Naive thymus-derived CD8-positive, alpha-beta T cell (primary cell): ENCODE data around the gene PRKG1. TPM values are rescaled to one million over a fixed set of nuclear protein-coding genes. Genes with fewer than 3 reads are reported as not detected.

Source experiments
- ATAC-seq, 2 donors: fragments of 150-1000 bp; cut with Tn5 transposase in 1 of 2; sonication (Bioruptor Pico), chemical (Tn5 transposase) in 1 of 2; 1 replicate in 1 of 2; 2 replicates in 1 of 2; pipeline ENCODE4 v1.10.0; 2021; ENCODE audit warnings: mild to moderate bottlenecking in 2 of 2, moderate library complexity in 2 of 2
- POLR2A ChIA-PET: fragments of 350-600 bp; sonication (Branson Sonifier 250); formaldehyde crosslinking; loops from one replicate; lab custom pipeline; 2021; ENCODE audit warnings: antibody characterized with exemption; lab: Charles Lee
- DNase-seq, 10 donors: peaks; one replicate each; pipeline versions ENCODE4 v3.0.0 to v3.0.0-alpha.2; 2020 to 2022
- H3K27ac Mint-ChIP-seq, 10 donors: one replicate each; pipeline ENCODE4 v1.8.0; 2020 to 2022; ENCODE audit warnings: mild to moderate bottlenecking in 10 of 10, mixed read lengths in 10 of 10, moderate library complexity in 4 of 10, inconsistent platforms in 1 of 10
- H3K27me3 Mint-ChIP-seq, 5 donors: one replicate each; pipeline ENCODE4 v1.8.0; 2021 to 2022; ENCODE audit warnings: mixed read lengths in 5 of 5
- H3K36me3 Mint-ChIP-seq, 3 donors: one replicate each; pipeline ENCODE4 v1.8.0; 2020 to 2022; ENCODE audit warnings: mixed read lengths in 3 of 3, mild to moderate bottlenecking in 2 of 3, inconsistent platforms in 1 of 3
- H3K4me1 Mint-ChIP-seq, 4 donors: one replicate each; pipeline ENCODE4 v1.8.0; 2021 to 2022; ENCODE audit warnings: mixed read lengths in 4 of 4
- H3K4me3 Mint-ChIP-seq, 10 donors: one replicate each; pipeline ENCODE4 v1.8.0; 2020 to 2022; ENCODE audit warnings: mild to moderate bottlenecking in 10 of 10, mixed read lengths in 10 of 10, moderate library complexity in 6 of 10, inconsistent platforms in 1 of 10
- H3K9me3 Mint-ChIP-seq, 9 donors: one replicate each; pipeline ENCODE4 v1.8.0; 2020 to 2022; ENCODE audit warnings: mixed read lengths in 9 of 9, mild to moderate bottlenecking in 3 of 9, inconsistent platforms in 1 of 9, moderate library complexity in 1 of 9
- polyA plus RNA-seq, 3 donors: library from polyadenylated mRNA; unstranded; fragments of 300-500 nt; fragmentation: Illumina TruSeq; gene quantifications; one replicate each; pipeline ENCODE4 v1.2.3, GENCODE V29; 2021
- total RNA-seq, 8 experiments: library from RNA in 2 of 8; stranded (reverse) in 2 of 8; gene quantifications; one replicate each; pipeline ENCODE4 v1.2.3 and lab custom pipeline; 2021 to 2026

Gene PRKG1
- total and polyA plus RNA-seq, 5 experiments from 2014 or later = not detected

DNA sequence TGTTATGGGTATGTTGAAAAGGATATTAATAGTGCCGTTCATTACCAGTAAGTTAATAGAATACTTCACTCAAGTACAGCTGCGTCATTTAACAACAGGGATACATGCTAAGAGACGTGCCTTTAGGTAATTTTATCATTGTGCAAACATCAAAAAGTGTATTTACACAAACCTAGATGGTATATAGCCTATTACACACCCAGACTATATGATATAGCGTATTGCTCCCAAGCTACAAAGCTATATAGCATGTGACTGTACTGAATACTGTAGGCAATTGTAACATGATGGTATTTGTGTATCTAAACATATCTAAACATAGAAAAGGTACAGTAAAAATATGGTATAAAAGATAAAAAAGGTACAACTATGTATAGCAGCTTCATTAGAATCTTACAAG lies 11.1 kb upstream of the PRKG1 start:
- no peak for DNase-seq
- ATAC-seq = no peak
- POLR2A ChIA-PET = no interaction called here
- no peaks in the 10 kb centered on the region for H3K36me3 Mint-ChIP-seq
- peaks cover 0 to 4% (median 0%) of the 10 kb centered on the region in 9 donors for H3K9me3 Mint-ChIP-seq
- no peak overlapping the region for H3K4me3 Mint-ChIP-seq
- no peaks in the 10 kb centered on the region for H3K4me1 Mint-ChIP-seq
- peaks cover 0 to 3% (median 0%) of the 10 kb centered on the region in 5 donors for H3K27me3 Mint-ChIP-seq
- no peak overlapping the region for H3K27ac Mint-ChIP-seq

DNA sequence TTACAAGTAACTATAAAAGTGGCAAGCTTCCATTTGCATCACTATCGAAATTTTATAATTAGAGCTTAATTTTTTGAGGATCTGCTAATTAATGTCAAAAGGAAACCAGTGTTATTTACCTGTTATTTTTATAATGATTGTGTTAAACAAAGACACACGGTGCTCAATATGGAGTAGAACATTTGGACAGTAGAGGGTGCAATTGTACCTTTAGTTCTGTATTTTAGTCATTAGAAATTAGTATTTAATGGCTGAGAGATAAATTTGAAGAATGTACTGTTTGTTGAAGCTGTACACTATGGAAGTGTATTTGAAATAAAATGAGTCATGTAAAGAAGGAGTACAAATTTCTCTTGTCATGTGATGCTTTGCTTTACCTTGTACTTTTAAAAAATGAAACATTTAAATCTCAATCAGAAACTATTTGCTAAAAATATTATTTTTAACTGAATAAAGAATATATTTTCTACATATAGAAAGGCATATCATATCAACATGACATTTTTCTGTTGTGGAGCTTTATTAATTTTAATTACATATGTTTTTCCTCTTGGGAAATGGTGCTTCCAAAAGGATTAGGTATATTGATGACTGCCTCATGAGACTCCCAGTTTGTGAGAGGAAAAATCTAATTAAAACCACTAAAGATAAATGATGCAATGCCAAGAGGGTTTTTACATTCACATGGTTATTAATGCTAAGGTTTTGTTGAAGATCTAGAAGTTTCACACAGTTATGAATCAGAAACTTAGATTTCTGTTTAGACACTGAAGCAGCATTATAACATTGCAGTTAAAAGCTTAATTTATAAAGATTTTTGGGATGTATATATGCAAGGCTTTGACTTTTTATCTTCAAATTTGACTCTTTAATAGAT lies 10.4 kb upstream of the PRKG1 start:
- Mint-ChIP-seq H3K27ac (no peak overlapping the region), H3K4me1 (no peaks in the 10 kb centered on the region), H3K36me3 (no peaks in the 10 kb centered on the region), H3K4me3 (no peak overlapping the region), H3K27me3 (peaks cover 0 to 3% (median 0%) of the 10 kb centered on the region in 5 donors), H3K9me3 (no peaks in the 10 kb centered on the region)
- ATAC-seq (no peak), DNase-seq (no peak)
- POLR2A ChIA-PET = no interaction called here

DNA sequence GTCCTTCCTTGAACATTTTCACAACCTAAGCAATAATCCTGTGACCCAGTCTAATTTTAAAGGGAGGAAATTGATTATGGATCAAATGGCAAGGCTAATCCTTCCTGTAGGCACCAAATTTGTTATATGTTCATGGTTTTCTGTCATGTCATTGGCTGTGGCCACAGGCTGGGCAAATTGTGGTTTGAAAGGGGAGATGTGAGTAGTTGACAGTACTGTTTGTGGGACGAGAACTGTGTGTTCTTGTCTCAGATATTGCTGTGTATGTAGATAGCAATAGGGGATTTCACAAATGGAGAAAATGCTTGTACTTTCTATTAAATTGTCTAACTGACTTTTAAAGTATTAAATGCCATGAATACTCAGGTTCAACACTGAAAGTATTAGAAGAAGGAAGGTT lies 8.1 kb upstream of the PRKG1 start:
- no peak for ATAC-seq
- POLR2A ChIA-PET = no interaction called here
- H3K9me3 Mint-ChIP-seq = no peaks in the 10 kb centered on the region
- H3K27ac Mint-ChIP-seq = no peak overlapping the region
- no peaks in the 10 kb centered on the region for H3K36me3 Mint-ChIP-seq
- no peak overlapping the region for H3K4me3 Mint-ChIP-seq
- no peak for DNase-seq
- peaks cover 0 to 14% (median 2%) of the 10 kb centered on the region in 5 donors for H3K27me3 Mint-ChIP-seq
- no peaks in the 10 kb centered on the region for H3K4me1 Mint-ChIP-seq

- Mint-ChIP-seq H3K27ac (no peak overlapping the region), H3K4me1 (peaks cover 6 to 19% (median 14%) of the 10 kb centered on the region in 4 donors), H3K9me3 (peaks cover 0 to 2% (median 0%) of the 10 kb centered on the region in 9 donors), H3K36me3 (peaks cover 0 to 1% (median 0%) of the 10 kb centered on the region in 3 donors), H3K4me3 (no peak overlapping the region), H3K27me3 (peaks cover 23 to 59% (median 41%) of the 10 kb centered on the region in 5 donors)
- ATAC-seq (no peak), DNase-seq (no peak)
- POLR2A ChIA-PET = no interaction called here
These were observed 2.1 kb upstream of the PRKG1 start for GRCh38 chr10:51072210-51072609.

- H3K9me3 Mint-ChIP-seq = peaks cover 0 to 2% (median 0%) of the 10 kb centered on the region in 9 donors
These were observed 1.3 kb upstream of the PRKG1 start for GRCh38 chr10:51072921-51073434.

DNA sequence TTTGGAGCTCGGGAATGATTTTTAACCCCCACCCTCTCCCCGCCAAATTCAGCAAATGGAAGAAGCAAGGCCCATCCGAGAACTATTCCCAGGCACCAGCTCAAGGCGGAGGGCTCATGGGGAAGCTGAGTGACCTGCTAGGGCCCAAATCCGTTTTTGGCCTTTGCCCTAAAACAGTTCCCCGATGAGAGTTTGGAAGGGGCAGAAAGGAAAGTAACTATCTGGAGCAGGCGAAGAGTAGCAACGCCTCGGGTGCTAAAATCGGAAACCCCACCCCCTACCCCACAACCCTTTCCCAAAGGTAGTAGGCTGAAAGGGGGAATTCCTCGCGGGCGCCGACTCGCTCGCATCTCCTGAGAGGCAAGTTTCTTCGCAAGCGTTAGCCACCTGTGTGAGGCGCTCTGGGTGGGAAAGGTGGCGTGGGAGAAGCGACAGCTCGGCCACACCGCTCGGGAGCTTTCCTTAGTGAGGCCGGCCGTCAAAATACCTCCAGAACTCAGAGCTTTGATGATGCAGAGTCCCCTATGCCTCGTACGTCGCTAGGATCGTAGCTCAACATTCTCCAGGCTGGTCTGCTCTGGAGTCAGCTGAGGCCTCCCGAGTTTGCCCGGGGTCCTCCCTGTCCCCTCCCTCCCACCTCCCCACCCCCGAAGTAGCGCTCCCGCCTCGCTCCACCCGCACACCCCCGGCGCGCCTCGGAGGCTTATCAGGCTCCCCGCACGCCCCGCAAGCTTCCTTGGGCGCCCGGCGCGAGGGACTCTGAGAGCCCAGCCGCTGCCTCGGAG lies 642 bp upstream of the PRKG1 start:
- H3K27me3 Mint-ChIP-seq = peaks cover 23 to 60% (median 43%) of the 10 kb centered on the region in 5 donors
- DNase-seq (no peak), ATAC-seq (no peak)
- peaks cover 0 to 2% (median 0%) of the 10 kb centered on the region in 9 donors for H3K9me3 Mint-ChIP-seq
- H3K4me1 Mint-ChIP-seq = peaks cover 6 to 19% (median 14%) of the 10 kb centered on the region in 4 donors
- peak overlapping the region in 7 of 10 donors; percentile 10 to 73 (median 30) for H3K4me3 Mint-ChIP-seq
- H3K36me3 Mint-ChIP-seq = peaks cover 0 to 1% (median 0%) of the 10 kb centered on the region in 3 donors
- H3K27ac Mint-ChIP-seq = no peak overlapping the region
- POLR2A ChIA-PET = no interaction called here

More at GRCh38 chr10:51072921-51073434, 1.3 kb upstream of the PRKG1 start:
- ATAC-seq = no peak
- Mint-ChIP-seq H3K36me3 (peaks cover 0 to 1% (median 0%) of the 10 kb centered on the region in 3 donors), H3K27ac (peak overlapping the region in 1 of 10 donors; percentile 44), H3K4me1 (peaks cover 6 to 19% (median 14%) of the 10 kb centered on the region in 4 donors), H3K4me3 (peak overlapping the region in 5 of 10 donors; percentile 10 to 48 (median 30)), H3K27me3 (peaks cover 23 to 59% (median 42%) of the 10 kb centered on the region in 5 donors)
- DNase-seq = no peak
- POLR2A ChIA-PET = no interaction called here

- H3K27me3 Mint-ChIP-seq = peaks cover 23 to 64% (median 43%) of the 10 kb centered on the region in 5 donors
- H3K27ac Mint-ChIP-seq = peak overlapping the region in 1 of 10 donors; percentile 10
- peaks cover 0 to 6% (median 0%) of the 10 kb centered on the region in 9 donors for H3K9me3 Mint-ChIP-seq
- POLR2A ChIA-PET = no interaction called here
- ATAC-seq (no peak), DNase-seq (no peak)
- H3K36me3 Mint-ChIP-seq = peaks cover 0 to 1% (median 0%) of the 10 kb centered on the region in 3 donors
- peaks cover 6 to 19% (median 14%) of the 10 kb centered on the region in 4 donors for H3K4me1 Mint-ChIP-seq
- H3K4me3 Mint-ChIP-seq = peak overlapping the region in 9 of 10 donors; percentile 4 to 77 (median 68)
These were observed 971 bp downstream of the PRKG1 start for GRCh38 chr10:51075043-51075872.

DNA sequence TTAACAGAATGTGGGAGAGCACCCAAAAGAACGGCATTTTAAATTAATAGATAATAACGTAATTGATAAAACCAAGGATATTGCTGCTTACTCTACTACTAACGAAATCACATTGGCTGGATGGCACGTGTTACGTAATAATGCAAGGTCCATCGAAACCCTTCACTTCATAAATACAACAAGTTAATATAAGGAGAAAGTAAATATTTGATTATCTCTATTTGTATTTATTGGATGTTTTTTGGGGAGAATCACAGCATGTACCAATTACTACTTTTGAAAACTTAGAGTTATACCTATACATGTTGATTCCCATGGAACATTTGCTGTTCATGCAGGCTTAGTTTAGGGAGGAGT lies 1.6 kb downstream of the PRKG1 start:
- DNase-seq (no peak), ATAC-seq (no peak)
- POLR2A ChIA-PET = no interaction called here
- Mint-ChIP-seq H3K27me3 (peaks cover 23 to 58% (median 43%) of the 10 kb centered on the region in 5 donors), H3K9me3 (peaks cover 0 to 6% (median 0%) of the 10 kb centered on the region in 9 donors), H3K36me3 (peaks cover 0 to 1% (median 0%) of the 10 kb centered on the region in 3 donors), H3K4me1 (peaks cover 6 to 19% (median 14%) of the 10 kb centered on the region in 4 donors), H3K27ac (no peak overlapping the region), H3K4me3 (no peak overlapping the region)

DNA sequence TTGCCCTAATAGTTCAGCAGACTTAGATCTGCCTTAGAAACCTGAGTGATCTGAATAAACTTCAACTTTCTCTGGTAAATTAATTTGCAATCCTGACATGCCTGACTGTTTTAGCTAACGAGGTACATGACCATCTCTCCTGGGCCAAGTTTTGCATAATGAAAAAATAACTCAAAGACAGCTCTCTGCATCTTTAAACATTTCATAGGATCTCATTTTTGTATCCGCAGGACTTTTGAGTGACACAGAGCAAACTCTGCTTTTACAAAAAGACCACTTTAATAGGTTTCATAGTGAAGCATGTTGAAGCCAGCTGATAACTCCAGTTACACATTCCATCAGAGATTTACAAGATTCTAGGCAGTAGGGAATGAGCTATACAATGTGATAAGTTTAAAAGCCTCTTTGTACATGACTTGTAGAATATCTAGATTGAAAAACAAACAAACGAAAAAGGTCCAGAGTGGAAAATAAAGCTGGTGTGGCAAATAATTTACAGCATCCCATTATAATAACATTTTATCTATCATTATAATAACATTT lies 2.1 kb downstream of the PRKG1 start:
- no peak overlapping the region for H3K27ac Mint-ChIP-seq
- no peak for DNase-seq
- no peak overlapping the region for H3K4me3 Mint-ChIP-seq
- POLR2A ChIA-PET = no interaction called here
- H3K27me3 Mint-ChIP-seq = peaks cover 23 to 56% (median 43%) of the 10 kb centered on the region in 5 donors
- peaks cover 0 to 6% (median 0%) of the 10 kb centered on the region in 9 donors for H3K9me3 Mint-ChIP-seq
- peaks cover 6 to 19% (median 14%) of the 10 kb centered on the region in 4 donors for H3K4me1 Mint-ChIP-seq
- no peak for ATAC-seq
- peaks cover 0 to 1% (median 0%) of the 10 kb centered on the region in 3 donors for H3K36me3 Mint-ChIP-seq

GRCh38 chr10:51077074-51077473 lies 2.8 kb downstream of the PRKG1 start:
- ATAC-seq = no peak
- DNase-seq = no peak
- Mint-ChIP-seq H3K27ac (no peak overlapping the region), H3K4me3 (no peak overlapping the region), H3K27me3 (peaks cover 23 to 56% (median 38%) of the 10 kb centered on the region in 5 donors), H3K9me3 (peaks cover 0 to 6% (median 0%) of the 10 kb centered on the region in 9 donors), H3K4me1 (peaks cover 6 to 19% (median 14%) of the 10 kb centered on the region in 4 donors), H3K36me3 (peaks cover 0 to 1% (median 0%) of the 10 kb centered on the region in 3 donors)
- POLR2A ChIA-PET = no interaction called here

DNA sequence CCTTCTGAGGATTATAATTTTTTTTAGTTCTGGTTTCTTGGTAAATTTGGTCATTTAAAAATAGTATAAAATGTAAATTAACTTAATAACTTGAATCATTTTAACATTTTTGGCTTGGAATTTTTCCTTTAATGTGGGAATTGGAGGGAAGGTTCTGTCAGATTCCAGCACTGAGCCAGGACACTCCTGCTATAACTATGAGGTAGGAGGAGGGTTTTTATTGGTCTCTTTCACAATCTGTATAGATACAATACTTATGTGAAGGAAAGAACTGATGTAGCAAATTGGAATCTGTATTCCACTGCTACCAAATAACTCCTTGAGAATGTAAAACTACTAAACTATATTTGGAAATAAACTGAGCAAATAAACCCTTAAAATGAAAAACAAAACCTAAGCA lies 3.2 kb downstream of the PRKG1 start:
- peaks cover 23 to 55% (median 38%) of the 10 kb centered on the region in 5 donors for H3K27me3 Mint-ChIP-seq
- H3K4me1 Mint-ChIP-seq = peaks cover 6 to 19% (median 14%) of the 10 kb centered on the region in 4 donors
- ATAC-seq (no peak), DNase-seq (no peak)
- H3K36me3 Mint-ChIP-seq = peaks cover 0 to 1% (median 0%) of the 10 kb centered on the region in 3 donors
- peaks cover 0 to 6% (median 0%) of the 10 kb centered on the region in 9 donors for H3K9me3 Mint-ChIP-seq
- no peak overlapping the region for H3K27ac Mint-ChIP-seq
- H3K4me3 Mint-ChIP-seq = no peak overlapping the region
- POLR2A ChIA-PET = no interaction called here
